Measurements from ENCODE around the gene CYTH4. TPM values are rescaled to one million over a fixed set of nuclear protein-coding genes. Genes with fewer than 3 reads are reported as not detected.

Gene CYTH4
- total and polyA plus RNA-seq, 2 donors (not counting 3 experiments of a cell fraction or from before 2014, with no cell fraction given): 0.06 TPM; not detected in 1

- peak; percentile 91 to 92 for TF ChIP-seq CTCF (IDR thresholded peaks at IDR 0.05; ENCODE audit: extremely low read depth in 1 of 2, insufficient read depth in 1 of 2, low read depth in 1 of 2, low read length in 2 of 2)
- no peak for TF ChIP-seq POLR2AphosphoS5 (IDR thresholded peaks at IDR 0.05; ENCODE audit: insufficient read depth, low read depth, low read length)
- TF ChIP-seq POLR2A (IDR thresholded peaks at IDR 0.05; ENCODE audit: low read depth, low read length): no peak
- TF ChIP-seq MAX (IDR thresholded peaks at IDR 0.05; ENCODE audit: insufficient read depth, insufficient read length): no peak
- no peak for TF ChIP-seq EZH2 (IDR thresholded peaks at IDR 0.05; ENCODE audit: borderline replicate concordance, low read depth, low read length, severe bottlenecking)
- TF ChIP-seq GATA2 (IDR thresholded peaks at IDR 0.05; ENCODE audit: insufficient read depth, insufficient read length, low read depth, low read length): no peak
- dilution Hi-C loops (cut with MboI; ENCODE audit: extremely low pct_ligation_motif_present, low sequenced_read_pairs): no loop called here
Measured at GRCh38 chr22:37260901-37261336, 21.4 kb upstream of the CYTH4 start.

More at GRCh38 chr22:37260901-37261336, 21.4 kb upstream of the CYTH4 start:
- intact Hi-C loops (cut with micrococcal nuclease): loop anchor here (1.0 to 2.0 kb wide), 4 partner anchors 36 to 196 kb away; no protein-coding TSS in a partner anchor
- Histone ChIP-seq H3K4me3 (replicated peaks in 1 of 3; ENCODE audit: insufficient read depth in 1 of 3, low read depth in 1 of 3, low read length in 3 of 3) (no peak overlapping the region), H2AFZ (ENCODE audit: low read depth, low read length) (peak overlapping the region; percentile 6), H3K9ac (replicated peaks; ENCODE audit: extremely low read depth, insufficient read depth, low read length) (no peak overlapping the region), H3K4me2 (ENCODE audit: insufficient read depth, low read length) (no peak overlapping the region), H3K79me2 (ENCODE audit: control insufficient read depth, insufficient read depth, low read length) (no peaks in the 10 kb centered on the region), H3K27me3 (ENCODE audit: control insufficient read depth in 2 of 2, insufficient read depth in 2 of 2, low read length in 2 of 2) (no peaks in the 10 kb centered on the region), H3K4me1 (ENCODE audit: control insufficient read depth, extremely low read depth, insufficient read depth, low read length) (peaks cover 9% of the 10 kb centered on the region), H3K9me3 (replicated peaks; ENCODE audit: control insufficient read depth, insufficient read depth, low read length) (peaks cover 6% of the 10 kb centered on the region), H4K20me1 (replicated peaks; ENCODE audit: control insufficient read depth, extremely low read depth, insufficient read depth, low read length) (no peaks in the 10 kb centered on the region), H3K36me3 (ENCODE audit: control insufficient read depth in 2 of 2, extremely low read depth in 1 of 2, insufficient read depth in 2 of 2, low read length in 2 of 2) (no peaks in the 10 kb centered on the region), H3K9me1 (replicated peaks; ENCODE audit: control insufficient read depth, extremely low read depth, insufficient read depth, low read length) (no peaks in the 10 kb centered on the region), H3K27ac (ENCODE audit: insufficient read depth, low read depth, low read length) (no peak overlapping the region)
- FAIRE-seq (peak; percentile 96), DNase-seq (ENCODE audit: low read depth, low spot score) (peak; percentile 55)
- CTCF ChIA-PET: interaction anchor here (0.6 to 4.2 kb wide), 28 partner anchors 8 to 1055 kb away, joined by 3 to 83 read pairs (median 4); partner anchors contain the start of genes GGA1 and RAC2
- BruUV-seq (replicated peaks): no TSS peak
- POLR2A ChIA-PET: no interaction called here

Data from endothelial cell of umbilical vein (primary cell).